ENCODE measurements around the gene MELK.

DNA sequence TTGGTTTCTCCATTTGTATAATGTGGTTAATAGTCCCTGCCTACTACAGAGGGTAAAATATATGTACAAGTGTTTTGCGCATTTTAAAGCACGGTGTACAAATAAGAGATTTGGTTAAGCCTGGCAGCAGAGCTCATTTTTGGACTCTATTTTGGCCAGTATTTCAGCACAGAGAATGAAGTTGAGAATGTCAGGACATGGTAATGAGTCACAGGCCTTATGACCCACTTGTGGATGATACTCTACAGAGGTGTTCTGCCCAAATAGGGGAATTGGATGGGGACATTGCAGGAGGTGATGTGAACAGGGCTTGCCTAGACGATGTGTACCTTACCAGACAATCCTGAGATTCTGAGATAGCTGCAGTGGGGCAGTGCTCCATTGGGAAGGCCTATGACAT lies 50.6 kb downstream of the MELK start:
- TF ChIP-seq, protein P1, sequence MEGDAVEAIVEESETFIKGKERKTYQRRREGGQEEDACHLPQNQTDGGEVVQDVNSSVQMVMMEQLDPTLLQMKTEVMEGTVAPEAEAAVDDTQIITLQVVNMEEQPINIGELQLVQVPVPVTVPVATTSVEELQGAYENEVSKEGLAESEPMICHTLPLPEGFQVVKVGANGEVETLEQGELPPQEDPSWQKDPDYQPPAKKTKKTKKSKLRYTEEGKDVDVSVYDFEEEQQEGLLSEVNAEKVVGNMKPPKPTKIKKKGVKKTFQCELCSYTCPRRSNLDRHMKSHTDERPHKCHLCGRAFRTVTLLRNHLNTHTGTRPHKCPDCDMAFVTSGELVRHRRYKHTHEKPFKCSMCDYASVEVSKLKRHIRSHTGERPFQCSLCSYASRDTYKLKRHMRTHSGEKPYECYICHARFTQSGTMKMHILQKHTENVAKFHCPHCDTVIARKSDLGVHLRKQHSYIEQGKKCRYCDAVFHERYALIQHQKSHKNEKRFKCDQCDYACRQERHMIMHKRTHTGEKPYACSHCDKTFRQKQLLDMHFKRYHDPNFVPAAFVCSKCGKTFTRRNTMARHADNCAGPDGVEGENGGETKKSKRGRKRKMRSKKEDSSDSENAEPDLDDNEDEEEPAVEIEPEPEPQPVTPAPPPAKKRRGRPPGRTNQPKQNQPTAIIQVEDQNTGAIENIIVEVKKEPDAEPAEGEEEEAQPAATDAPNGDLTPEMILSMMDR (IDR thresholded peaks at IDR 0.05) = no peak
- TF ChIP-seq POLR2AphosphoS5 (IDR thresholded peaks at IDR 0.05) = no peak

Measured in gastroesophageal sphincter (tissue), 3 donors.